Measurements from ENCODE around the gene EVI5L. TPM values are rescaled to one million over a fixed set of nuclear protein-coding genes. Genes with fewer than 3 reads are reported as not detected.

Gene EVI5L
- total and polyA plus RNA-seq, 2 of the 8 experiments (the other 6 are each of a cell fraction or from before 2014, with no cell fraction given), result 7.2 to 11.0 TPM

DNA sequence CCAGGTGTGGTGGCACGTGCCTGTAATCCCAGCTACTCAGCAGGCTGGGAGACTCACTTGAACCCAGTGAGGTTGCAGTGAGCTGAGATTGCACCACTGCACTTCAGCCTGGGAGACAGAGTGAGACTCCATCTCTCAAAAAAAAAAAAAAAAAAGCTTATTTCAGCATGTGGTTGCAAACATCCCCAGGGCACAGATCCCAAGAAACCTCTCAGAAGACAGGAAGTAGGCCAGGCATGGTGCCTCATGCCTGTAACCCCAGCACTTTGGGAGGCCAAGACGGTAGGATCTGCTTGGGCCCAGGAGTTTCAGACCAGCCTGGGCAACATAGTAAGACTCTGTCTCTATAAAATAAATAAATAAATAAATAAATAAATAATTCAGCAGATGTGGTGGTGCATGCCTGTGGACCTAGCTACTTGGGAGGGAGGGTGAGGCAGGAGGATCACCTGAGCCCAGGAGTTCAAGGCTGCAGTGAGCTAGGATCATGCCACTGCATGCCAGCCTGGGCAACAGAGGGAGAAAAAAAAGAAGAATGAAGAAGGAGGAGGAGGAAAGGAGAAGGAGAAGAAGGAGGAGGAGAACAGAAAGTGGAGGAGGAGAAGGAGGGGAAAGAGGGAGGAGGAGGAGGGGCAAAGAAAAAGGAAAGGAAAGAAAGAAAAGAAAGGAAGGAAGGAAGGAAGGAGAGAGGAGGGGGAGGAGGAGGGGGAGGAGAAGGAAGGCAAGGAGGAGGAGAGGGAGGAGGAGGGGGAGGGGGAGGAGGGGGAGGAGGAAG lies 54.0 kb downstream of the EVI5L start (continued):
- no peak for TF ChIP-seq TEAD4 (IDR thresholded peaks at IDR 0.05; ENCODE audit: low read depth, low read length)
- TF ChIP-seq SP4 (IDR thresholded peaks at IDR 0.05; ENCODE audit: low read length), result no peak
- no peak for TF ChIP-seq NANOG (IDR thresholded peaks at IDR 0.05; ENCODE audit: insufficient read depth, low read depth, low read length, poor library complexity, severe bottlenecking)
- no peak for TF ChIP-seq SRF (IDR thresholded peaks at IDR 0.05; ENCODE audit: low read depth, low read length)
- TF ChIP-seq EGR1 (IDR thresholded peaks at IDR 0.05; ENCODE audit: borderline replicate concordance, low read depth, low read length), result no peak
- no peak for TF ChIP-seq JUND (IDR thresholded peaks at IDR 0.05; ENCODE audit: low read length)
- no peak for TF ChIP-seq SUZ12 (IDR thresholded peaks at IDR 0.05; ENCODE audit: low read length)
- TF ChIP-seq, protein P1, sequence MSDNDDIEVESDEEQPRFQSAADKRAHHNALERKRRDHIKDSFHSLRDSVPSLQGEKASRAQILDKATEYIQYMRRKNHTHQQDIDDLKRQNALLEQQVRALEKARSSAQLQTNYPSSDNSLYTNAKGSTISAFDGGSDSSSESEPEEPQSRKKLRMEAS (IDR thresholded peaks at IDR 0.05), result no peak
